ENCODE results near the gene CYFIP1.

- TF ChIP-seq CTCF (IDR thresholded peaks at IDR 0.05; ENCODE audit: low read depth, low read length, poor library complexity, severe bottlenecking) (no peak), EZH2phosphoT487 (IDR thresholded peaks at IDR 0.05; ENCODE audit: borderline replicate concordance, low read length) (no peak)
These were observed 103.1 kb downstream of the CYFIP1 start for GRCh38 chr15:22877117-22877516.

All from DOHH2 (cell line).